WI38 (cell line): Measurements from ENCODE around the gene RXFP1.

Experiments
- H3K4me3 ChIP-seq: 2 replicates; pipeline ENCODE4 v1.5.1; 2011; ENCODE audit warnings: low read depth, mild to moderate bottlenecking, control low read depth, low read length
- TF ChIP-seq, protein P1 (sequence below): IDR thresholded peaks from 2 replicates; pipeline ENCODE4 v1.5.1; 2012; ENCODE audit warnings: low read depth, mild to moderate bottlenecking, control low read depth, low read length

Gene RXFP1

DNA sequence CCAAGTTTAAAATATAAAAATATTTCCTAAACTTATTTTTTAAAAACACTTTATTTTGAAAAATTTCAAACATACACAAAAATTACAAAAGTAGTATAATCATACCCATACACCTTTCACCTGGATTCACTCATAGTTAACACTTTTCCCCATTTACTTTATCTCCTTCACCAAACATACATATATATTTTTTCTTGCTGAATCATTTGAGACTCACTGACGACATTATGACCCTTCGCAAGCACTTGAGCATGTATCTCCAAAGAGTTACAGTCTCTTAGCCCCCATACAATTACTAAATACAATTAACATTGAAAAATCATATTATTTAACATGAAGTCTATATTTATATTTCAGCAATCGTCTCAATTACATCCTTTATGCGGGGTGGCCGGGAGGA, 19.8 kb downstream of the RXFP1 start:
- H3K4me3 ChIP-seq = no peak overlapping the region
- TF ChIP-seq, protein P1, sequence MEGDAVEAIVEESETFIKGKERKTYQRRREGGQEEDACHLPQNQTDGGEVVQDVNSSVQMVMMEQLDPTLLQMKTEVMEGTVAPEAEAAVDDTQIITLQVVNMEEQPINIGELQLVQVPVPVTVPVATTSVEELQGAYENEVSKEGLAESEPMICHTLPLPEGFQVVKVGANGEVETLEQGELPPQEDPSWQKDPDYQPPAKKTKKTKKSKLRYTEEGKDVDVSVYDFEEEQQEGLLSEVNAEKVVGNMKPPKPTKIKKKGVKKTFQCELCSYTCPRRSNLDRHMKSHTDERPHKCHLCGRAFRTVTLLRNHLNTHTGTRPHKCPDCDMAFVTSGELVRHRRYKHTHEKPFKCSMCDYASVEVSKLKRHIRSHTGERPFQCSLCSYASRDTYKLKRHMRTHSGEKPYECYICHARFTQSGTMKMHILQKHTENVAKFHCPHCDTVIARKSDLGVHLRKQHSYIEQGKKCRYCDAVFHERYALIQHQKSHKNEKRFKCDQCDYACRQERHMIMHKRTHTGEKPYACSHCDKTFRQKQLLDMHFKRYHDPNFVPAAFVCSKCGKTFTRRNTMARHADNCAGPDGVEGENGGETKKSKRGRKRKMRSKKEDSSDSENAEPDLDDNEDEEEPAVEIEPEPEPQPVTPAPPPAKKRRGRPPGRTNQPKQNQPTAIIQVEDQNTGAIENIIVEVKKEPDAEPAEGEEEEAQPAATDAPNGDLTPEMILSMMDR = no peak

DNA sequence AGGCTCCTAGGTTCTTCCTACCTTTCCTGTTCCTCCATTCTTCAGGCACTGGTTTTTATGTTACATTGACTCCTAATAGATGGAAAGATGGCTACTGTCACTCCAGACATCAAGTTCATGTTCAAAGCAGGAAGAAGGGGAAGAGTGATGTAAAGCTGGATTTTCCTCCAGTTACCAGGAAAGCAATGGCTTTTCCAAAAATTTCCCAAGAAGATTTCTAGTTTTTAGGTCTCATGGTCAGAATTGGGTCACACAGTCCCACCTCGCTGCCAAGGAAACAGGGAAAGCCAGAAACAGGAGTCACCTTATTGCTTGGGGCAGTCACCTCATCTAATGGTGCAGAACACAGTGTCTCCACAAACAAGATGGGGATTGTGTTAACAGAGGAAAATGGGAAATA, 21.5 kb downstream of the RXFP1 start:
- no peak overlapping the region for H3K4me3 ChIP-seq
- TF ChIP-seq, protein P1 = no peak

DNA sequence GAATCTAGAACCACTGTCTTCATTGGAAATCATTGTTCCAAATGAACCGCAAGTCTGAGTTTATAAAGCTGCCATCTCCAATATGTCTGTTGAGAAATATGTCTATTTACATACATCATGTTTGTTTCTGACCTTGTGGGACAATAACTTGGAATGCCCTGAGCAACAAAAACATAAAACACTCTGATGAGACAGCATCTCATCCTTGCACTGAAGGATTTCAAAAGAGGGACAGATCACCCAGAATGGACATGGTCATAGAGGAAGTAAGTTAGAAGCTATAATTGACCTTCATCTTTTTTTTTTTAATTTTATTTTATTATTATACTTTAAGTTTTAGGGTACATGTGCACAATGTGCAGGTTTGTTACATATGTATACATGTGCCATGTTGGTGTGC, 22.5 kb downstream of the RXFP1 start:
- H3K4me3 ChIP-seq = no peak overlapping the region
- TF ChIP-seq, protein P1 = no peak

DNA sequence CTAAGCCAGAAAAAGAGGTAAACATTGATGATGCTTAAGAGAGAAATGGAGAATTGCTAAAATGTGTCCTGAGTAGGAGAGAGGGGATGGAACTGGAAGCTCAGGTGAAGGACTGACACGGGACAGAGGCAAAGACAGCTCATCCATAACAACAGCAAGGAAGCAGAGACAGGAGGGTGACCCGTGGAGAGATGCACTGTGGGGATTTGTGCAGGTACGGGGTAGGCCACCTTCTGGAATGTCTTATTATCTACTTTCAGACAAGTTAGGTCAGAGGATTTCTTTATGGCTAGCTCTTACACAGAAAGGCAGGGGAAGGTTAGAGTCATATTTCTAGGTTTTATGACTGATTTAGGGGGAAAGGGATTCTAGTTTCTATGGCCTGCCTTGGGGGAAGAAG, 31.7 kb downstream of the RXFP1 start:
- no peak overlapping the region for H3K4me3 ChIP-seq

DNA sequence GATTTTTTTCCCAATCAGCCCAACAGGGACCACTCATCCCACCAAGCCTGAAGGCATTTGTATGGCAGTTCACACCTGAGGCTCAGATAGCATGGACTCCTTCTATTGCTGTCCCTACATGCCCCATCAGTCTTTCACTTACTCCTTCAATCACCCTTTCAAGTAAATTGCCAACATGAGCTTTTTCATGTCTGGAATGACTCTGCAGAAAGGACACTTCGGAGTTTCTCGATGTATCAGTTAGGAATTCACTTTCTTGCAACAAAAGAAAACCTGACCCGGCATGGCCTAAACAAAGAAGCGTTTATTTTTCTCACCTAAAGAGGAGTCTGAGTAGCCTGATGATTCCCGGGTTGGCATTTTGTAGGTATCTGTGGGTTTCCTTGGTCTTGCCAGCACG, 38.6 kb downstream of the RXFP1 start:
- H3K4me3 ChIP-seq = no peak overlapping the region
- TF ChIP-seq, protein P1 = no peak

More for the DNA sequence above, 31.7 kb downstream of the RXFP1 start:
- TF ChIP-seq, protein P1 = no peak

DNA sequence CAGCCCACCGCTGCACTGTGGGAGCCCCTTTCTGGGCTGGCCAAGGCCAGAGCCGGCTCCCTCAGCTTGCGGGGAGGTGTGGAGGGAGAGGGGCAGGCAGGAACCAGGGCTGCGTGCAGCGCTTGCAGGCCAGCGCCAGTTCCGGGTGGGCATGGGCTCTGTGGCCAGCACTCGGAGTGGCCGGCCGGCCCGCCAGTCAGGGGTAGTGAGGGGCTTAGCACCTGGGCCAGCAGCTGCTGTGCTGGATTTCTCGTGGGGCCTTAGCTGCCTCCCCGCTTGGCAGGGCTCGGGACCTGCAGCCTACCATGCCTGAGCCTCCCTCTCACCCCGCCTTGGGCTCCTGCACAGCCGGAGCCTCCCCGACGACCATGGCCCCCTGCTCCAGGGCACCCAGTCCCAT, 45.2 kb downstream of the RXFP1 start:
- H3K4me3 ChIP-seq = no peak overlapping the region

DNA sequence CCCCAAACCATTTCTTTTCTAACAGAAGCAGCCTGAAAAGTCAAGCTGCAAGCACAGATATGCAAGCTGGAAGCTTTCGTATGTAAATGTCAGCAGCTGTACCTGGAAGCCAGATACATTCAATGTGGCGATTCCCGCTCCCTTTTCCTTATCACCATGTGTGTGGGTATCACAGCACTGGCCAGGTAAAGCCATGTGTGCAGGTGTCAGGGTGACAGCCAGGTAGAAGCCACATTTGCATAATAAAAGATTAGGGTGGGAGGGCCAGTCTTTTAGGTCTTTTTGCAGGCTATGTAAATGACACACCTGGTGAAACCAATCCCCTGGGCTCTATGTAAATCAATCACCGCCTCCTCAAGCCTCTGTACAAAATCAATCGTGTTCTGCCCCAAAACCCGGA, 50.1 kb downstream of the RXFP1 start:
- TF ChIP-seq, protein P1 = no peak
- H3K4me3 ChIP-seq = no peak overlapping the region

More for the DNA sequence above, 45.2 kb downstream of the RXFP1 start:
- TF ChIP-seq, protein P1 = no peak
